NCI-H2029 (cell line): Measurements from ENCODE around the gene ZNF134.
A peak's percentile ranks its signal among the peaks of the same experiment; 100 is the strongest.

Experiments used
- DNase-seq: peaks from one replicate; lab custom pipeline; 2025; lab: John Stamatoyannopoulos, UW

The ZNF134 gene

GRCh38 chr19:57613941-57614743, at the start of gene ZNF134:
Gene ZNF134 (plus strand): TSS chr19:57614242. CDS start chr19:57619469, 5,227 bp downstream.
- DNase-seq: peak; percentile 90

- no peak for DNase-seq
Measured at GRCh38 chr19:57566396-57567265, 47.4 kb upstream of the ZNF134 start.

GRCh38 chr19:57570707-57571106, 43.3 kb upstream of the ZNF134 start:
- no peak for DNase-seq

GRCh38 chr19:57572415-57572947, 41.6 kb upstream of the ZNF134 start:
- no peak for DNase-seq

- DNase-seq: no peak
Measured at GRCh38 chr19:57576661-57577060, 37.4 kb upstream of the ZNF134 start.

- peak; percentile 99 for DNase-seq
Measured at GRCh38 chr19:57578487-57579205, 35.4 kb upstream of the ZNF134 start, which contains the start of gene ZNF416. Gene ZNF416 (minus strand): TSS chr19:57578911. CDS start chr19:57578704, 207 bp downstream.

- DNase-seq: no peak
Measured at GRCh38 chr19:57583104-57583520, 30.9 kb upstream of the ZNF134 start.

- DNase-seq: peak; percentile 6
Measured at GRCh38 chr19:57583521-57584416, 30.3 kb upstream of the ZNF134 start, which contains the start of gene ZIK1. Gene ZIK1 (plus strand): TSS chr19:57584145. CDS start chr19:57584357, 212 bp downstream.

GRCh38 chr19:57587529-57587928, 26.5 kb upstream of the ZNF134 start:
- DNase-seq: no peak

- DNase-seq: no peak
Measured at GRCh38 chr19:57599377-57599760, 14.7 kb upstream of the ZNF134 start.

GRCh38 chr19:57599761-57600383, 14.2 kb upstream of the ZNF134 start, which contains the start of gene ZNF530:
Gene ZNF530 (plus strand): TSS chr19:57599885. CDS start chr19:57604346, 4,461 bp downstream.
- peak; percentile 92 for DNase-seq

GRCh38 chr19:57606931-57607330, 7.1 kb upstream of the ZNF134 start:
- no peak for DNase-seq

- DNase-seq: no peak
Measured at GRCh38 chr19:57611113-57611512, 2.9 kb upstream of the ZNF134 start.

GRCh38 chr19:57615346-57615745, 1.3 kb downstream of the ZNF134 start:
- no peak for DNase-seq

GRCh38 chr19:57620673-57621348, 6.8 kb downstream of the ZNF134 start:
- no peak for DNase-seq

- DNase-seq: no peak
Measured at GRCh38 chr19:57623091-57623490, 9.0 kb downstream of the ZNF134 start.

GRCh38 chr19:57632987-57633831, 19.2 kb downstream of the ZNF134 start, which contains the start of gene ZNF211:
Gene ZNF211 (plus strand): TSS chr19:57633168. CDS start chr19:57633347, 179 bp downstream.
- DNase-seq: peak; percentile 91

GRCh38 chr19:57633832-57634131, 19.7 kb downstream of the ZNF134 start:
- no peak for DNase-seq

- no peak for DNase-seq
Measured at GRCh38 chr19:57637379-57637778, 23.3 kb downstream of the ZNF134 start.
